Dermis microvascular lymphatic vessel endothelial cell (primary cell): ENCODE results near the gene LRRC56. TPM values are rescaled to one million over a fixed set of nuclear protein-coding genes. Genes with fewer than 3 reads are reported as not detected.
A peak's percentile ranks its signal among the peaks of the same experiment; 100 is the strongest.
"Not testable (repeated sequence)": the region's sequence is repeated elsewhere in the genome, so short reads cannot be mapped to it uniquely, and the experiment has no call there.

Experiments used
- DNase-seq, 2 donors: peaks; one replicate each; pipeline versions ENCODE4 v3.0.0 to v3.0.0-alpha.2; 2010; ENCODE audit warnings: low read depth in 2 of 2
- total RNA-seq: library from RNA; depleted of rRNA; stranded (reverse); fragments of >200 nt; gene quantifications from 2 replicates; pipeline ENCODE4 v1.2.1, GENCODE V29; 2014

The LRRC56 gene
- total RNA-seq, 1 donor from 2014 or later: 0.26 TPM

DNA sequence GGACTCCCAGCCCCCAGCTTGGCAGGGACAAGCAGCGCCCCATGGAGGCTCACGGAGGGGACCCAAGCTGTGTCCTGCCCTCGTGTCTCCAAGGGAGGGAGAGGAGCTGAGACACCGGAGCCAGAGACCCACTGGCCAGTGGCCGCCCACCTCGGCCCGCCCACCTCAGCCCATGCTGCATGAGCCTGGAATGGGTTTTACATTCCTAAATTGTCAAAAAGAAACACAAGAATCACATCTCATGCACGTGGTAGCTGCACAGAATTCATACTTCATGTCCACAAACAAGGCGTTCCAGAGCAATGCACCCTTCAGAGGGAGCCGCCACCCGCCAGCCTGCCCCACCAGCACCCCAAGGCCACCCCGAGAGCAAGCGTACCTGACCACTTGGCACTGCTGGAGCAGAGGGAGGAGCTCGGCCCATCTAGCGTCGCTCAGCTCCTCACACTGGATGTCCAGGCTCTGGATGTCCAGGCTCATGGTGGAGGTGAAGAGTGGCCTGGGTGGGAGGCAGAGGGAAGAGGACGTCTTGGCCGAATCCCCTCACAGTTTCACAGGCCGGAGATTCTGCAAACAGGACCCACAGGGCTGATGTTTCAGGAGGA is 35.5 kb upstream of the LRRC56 start:
- no peak for DNase-seq

DNA sequence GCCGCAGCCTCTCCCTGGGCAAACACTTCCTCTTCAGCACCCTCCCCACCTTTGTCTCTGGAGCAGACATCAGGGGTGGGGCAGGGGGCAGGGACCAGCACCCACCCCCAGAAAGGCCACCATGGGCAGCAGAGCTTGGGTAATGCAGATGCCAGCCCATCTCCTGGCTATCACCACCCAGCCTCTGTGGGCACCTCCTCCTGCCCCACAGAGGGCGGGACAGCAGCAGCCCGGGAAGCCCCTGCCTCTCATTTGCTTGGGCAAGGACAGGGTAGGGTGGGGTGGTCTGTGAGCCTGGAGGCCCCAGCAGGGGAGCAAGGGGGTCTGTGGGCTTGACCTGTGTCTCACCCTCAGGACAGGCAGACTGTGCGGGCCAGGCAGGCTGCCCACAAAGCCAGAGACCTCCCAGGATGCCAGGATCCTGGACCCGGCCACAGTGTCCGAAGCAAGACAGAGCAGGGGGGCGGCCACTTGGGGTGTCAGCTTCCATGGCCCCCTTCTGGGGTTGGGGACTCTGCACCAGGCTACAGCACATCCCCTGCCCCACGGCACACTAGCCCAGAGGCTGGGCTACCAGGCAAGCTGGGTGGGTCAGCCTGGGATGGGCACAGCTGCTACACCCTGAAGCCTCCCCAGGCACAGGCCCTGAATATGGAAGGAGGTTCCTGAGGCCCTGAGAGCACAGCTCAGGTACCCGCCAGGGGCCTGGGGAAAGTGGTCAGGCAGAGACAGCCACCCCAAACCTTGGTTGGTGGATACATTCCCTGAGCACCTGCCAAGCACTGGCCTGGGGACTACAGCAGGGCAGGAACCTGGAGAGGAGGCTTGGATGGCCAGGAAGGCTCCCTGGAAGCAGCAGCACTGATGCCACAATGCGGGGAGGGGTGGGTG is 34.8 kb upstream of the LRRC56 start:
- no peak for DNase-seq

DNA sequence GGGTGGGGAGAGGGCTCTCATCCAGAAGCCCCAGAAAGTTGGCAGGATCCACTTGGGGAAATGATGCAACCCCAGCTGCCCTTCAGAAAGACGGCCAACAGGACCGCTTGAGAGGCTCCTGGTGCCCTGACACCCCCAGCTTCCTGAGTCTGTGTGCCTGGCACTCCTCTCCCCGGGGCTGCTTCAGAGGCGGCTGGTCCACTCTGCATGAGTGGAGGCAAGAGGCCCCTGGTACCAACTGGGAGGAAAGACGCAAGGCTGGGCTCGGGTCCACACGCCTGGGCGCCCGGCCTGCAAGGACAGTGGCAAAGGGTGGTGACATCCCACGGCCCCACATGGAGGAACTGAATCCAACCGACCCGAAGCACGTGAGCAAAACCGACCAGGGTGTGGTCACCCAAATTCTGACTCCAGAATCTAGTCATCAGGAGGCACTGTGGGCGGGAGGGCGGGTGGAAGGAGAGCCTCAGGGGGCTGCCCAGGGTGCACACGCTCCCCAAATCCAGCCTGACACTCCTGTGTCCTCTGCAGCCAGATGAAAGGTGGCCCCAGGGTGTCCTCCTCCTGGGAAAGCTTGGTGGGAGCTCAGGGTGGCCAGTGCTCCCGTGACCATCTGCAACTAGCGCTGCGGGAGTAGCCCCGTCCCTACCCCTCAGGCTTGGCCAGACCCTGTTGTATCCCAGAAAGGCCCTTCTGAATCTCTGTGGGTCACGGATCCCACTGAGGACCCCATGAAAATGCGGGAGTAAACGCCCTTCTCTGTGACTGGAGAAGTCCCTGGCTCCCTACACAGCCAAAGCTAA is 33.9 kb upstream of the LRRC56 start:
- DNase-seq: peak in 1 of 2 donors; percentile 39

DNA sequence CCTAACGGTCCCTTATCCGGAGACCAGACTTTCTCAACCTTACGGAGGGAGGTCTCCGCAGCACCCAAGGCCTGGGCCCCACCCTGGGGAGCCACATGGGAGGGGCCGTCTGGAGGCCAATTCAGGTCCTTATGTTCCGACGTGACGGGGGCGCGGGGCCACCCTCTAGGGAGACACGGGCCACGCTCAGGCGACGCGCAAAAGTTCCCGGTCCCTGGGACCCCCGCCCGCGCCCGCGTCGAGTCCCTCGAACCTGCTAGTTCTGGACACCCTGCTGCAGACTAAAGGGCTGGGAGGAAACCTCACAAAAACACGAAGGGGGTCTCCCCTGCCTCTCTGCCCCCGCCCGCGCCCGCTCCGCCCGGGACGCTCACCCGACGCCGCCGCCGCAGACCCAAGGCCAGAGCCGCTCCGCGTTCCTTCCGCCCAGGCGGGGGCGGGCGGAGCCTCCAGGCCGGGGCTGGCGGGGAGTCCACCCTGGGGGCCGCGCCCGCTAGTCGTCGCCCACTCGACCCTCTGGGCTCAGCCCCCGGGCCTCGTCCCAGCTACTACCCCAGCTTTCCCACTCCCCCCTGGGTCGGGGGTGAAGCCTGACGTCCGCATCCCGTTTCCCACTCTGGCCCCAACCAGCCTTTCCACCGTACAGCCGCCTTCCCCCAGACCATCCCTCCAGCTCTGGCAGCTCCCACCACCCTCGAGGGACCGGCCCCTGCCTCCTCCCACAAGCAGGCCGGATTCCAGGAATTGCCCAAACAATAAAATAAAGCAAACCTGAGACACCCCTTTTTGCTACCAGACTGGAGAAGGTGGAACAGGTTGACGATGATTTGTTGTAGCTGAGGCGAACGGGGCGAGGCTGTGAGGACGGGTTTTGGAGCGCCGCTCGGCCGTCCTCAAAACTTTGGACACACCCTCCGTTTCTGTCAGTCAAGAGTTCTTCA is 33.0 kb upstream of the LRRC56 start:
- DNase-seq: peak in 1 of 2 donors; percentile 47

DNA sequence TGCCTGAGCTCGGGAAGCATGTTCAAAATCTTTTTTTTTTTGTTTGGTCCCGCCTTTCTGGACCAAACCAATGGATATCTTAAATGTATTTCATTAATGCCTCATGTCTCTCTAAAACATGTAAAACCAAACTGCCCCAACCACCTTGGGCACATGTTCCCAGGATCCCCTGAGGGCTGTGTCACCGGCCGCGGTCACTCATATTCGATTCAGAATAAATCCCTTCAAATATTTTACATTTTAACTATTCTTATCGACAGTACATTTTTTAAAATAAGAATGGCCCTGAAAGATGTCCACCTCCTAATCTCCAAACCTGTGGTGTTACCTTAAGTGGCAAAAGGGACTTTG is 32.4 kb upstream of the LRRC56 start:
- no peak for DNase-seq

DNA sequence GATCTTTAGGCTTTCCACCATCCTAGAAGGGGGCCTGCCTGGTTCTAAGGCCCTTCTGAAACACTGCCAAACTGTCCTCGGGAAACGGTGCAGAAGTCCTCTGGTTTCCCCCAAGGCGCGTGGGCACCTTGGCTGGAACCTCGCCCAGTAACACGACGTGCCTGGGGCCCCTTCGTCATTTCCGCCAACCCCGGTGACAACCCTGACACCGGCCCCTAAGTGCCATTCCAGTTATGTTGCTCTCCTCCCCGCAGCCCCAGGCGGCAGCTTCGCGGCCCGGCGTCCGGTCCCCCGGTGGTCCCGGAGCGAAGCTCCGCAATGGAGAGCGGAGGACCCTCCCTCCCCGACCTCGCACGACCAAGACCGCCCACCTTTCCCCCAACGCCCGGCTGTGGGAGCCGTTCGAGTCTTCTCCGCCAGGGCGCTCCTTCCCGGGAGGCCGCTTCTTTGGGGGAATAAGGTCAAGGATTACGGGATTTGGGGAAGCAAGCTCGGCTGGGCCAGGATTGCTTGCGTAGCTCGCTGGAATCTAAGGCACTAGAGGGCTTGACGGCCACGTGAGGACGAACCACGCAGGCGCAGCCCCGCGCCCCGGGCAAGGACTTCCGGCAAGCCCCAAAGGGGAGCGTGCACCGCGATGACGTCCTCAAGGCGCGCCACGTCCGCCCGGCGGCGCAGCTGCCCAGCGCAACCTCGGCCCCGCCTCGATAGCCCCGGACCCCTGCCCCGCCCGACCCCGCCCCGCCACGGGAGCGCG is 30.9 kb upstream of the LRRC56 start:
- peak; percentile 95 to 98 for DNase-seq

DNA sequence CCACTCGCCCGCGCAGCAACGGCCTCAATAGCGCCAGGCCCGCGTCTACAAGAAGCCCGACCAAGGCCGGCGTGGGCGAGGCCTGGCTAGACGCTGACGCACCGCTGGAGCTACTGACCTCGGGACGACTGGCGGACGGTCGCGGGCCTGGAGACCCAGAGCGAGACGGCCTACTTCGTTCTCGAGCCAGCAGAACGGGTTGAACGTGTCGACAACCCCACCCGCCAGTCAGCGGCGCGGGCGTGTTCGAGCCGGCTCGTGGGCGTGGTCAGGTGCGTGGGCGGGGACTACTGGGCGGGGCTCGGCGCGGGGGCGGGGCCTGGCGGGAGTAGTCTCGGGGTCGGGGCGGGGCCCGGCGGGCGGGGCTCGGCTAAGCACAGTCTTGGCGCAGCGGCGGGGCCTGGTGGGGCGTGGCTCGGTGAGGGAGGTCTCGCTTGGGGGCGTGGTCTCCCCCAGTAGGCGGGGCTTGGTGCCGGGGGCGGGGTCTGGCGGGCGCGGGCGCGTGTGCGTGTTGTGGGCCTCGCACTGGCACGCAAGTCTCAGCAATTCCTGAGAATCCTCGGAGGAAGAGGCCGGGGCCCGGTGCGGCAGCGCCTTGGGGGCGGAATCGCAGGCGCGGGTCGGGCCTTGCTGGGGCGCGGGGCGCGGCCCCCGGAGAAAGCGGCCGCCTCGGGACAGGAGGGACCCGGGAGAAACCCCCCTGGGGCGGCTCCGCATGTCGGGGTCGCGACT is 30.2 kb upstream of the LRRC56 start, which contains the start of gene RNH1:
Gene RNH1 (minus strand): TSS at position 248 of the 732 bp plus-strand sequence. CDS start 5,080 bp downstream, outside the sequence.
- peak; percentile 81 to 96 for DNase-seq

DNA sequence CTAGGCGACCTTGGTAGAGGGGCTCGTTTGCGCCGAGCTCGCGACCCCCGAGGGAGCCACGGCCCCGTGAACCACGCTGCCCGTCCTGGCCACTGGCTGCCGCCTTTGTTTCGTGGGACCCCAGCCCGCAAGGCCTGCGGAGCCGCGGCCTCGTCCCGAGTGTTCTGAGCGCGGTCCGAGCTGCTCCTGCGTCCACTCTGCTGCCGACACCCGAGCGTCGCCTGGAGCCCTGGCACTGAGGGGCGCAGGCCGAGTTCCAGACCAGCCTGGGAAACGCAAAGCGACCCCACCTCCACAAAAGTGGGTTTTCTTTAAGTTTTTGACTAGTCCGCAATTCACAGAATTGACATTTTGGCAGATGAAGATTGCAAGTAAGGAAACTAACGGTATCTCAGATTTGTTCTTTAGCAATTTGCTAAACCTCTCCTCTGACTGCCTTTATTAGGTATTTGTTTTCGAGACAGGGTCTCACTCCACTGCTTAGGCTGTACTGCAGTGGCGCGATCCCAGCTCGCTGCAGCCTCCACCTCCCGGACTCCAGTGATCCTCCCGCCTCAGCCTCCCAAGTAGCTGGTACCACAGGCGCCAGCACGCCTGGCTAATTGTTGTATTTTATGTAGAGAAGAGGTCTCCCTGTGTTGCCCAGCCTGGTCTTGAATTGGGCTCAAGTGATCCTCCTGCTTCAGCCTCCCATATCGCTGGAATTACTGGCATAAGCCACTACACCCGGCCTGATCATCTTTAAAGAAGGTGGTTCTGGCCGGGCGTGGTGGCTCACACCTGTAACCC is 29.4 kb upstream of the LRRC56 start:
- no peak for DNase-seq

DNA sequence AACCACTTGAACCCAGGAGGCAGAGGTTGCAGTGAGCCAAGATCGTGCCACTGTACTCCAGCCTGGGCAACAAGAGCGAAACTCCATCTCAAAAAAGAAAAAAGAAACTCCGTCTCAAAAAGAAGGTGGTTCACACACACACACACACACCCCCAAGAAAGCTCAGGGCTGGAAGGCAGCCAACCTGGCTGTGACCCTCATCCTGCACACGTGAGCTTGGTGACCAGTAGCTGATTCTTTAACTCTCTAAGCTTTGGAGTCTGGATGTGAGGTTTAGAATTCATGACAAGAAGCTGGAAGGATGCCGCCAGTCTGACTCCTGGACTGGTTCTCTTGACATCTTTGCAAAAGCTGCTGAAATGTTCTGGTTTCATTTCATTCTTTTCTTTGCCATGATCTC is 28.4 kb upstream of the LRRC56 start:
- DNase-seq: no peak

DNA sequence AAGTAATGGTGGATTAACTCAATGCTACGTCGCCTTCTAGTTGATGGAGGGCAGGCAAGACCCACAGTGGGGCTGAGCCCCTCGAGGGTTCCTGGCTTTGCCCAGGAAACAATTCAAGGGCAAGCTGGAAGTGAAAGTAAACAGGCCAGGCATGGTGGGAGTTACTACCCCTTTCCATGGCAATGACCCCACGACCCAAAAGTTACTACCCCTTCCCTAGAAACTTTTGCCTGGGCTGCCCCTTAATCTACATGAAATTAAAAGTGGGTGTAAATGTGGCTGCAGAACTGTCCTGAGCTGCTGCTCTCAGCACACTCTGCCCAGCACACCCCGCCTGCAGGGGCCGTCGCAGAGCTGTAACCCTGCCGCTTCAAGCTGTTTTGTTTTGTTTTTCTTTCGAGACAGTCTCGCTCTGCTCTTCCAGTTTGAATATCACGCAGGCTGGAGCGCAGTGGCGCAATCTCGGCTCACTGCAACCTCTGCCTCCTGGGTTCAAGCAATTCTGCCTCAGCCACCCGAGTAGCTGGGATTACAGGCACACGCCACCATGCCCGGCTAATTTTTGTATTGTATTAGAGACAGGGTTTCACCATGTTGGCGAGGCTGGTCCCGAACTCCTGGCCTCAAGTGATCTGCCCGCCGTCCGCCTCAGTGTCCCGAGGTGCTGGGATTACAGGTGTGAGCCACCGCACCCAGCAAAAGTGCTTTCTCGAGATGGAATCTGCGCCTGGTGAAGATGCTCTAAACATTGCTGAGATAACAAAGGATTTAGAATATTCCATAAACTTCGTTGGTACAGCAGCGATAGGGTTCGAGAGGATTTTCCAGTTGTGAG is 24.3 kb upstream of the LRRC56 start:
- DNase-seq: no peak

DNA sequence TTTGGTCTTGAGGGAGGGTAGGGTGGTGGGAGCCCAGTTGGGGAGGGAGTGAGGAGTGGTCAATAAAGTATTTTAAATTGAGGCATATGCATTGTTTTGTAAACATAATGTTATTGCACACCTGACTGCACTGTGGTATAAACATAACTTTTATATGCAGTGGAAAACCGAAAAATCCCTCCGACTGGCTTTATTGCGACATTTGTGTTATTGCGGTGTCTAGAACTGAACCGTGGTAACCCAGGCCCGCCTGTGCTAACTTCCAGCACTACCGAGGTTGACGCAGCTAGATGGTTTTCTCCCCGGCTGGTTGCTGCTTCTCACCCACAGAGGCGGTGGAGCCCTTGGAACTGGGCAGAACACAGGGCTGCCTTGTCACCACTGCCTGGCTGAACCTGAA is 22.7 kb upstream of the LRRC56 start:
- no peak for DNase-seq

DNA sequence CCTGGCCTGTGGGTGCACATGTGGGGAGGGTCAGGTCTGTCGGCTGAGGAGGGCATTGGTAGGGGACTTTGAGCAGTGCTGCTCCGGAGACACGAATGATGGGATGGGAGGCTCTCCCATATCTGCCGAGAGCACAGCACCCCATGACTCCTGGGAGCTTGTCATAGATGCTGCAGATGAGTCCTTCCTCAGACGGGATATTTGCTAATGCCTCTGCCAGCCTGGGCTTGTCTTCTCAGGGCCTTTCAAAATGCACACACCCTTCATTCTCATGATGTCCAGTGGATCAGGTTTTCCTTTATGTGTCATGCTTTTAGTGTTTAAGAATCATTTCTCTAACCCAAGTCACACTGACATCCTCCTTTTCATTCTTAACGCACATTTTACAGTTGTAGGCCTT is 22.2 kb upstream of the LRRC56 start:
- no peak for DNase-seq

DNA sequence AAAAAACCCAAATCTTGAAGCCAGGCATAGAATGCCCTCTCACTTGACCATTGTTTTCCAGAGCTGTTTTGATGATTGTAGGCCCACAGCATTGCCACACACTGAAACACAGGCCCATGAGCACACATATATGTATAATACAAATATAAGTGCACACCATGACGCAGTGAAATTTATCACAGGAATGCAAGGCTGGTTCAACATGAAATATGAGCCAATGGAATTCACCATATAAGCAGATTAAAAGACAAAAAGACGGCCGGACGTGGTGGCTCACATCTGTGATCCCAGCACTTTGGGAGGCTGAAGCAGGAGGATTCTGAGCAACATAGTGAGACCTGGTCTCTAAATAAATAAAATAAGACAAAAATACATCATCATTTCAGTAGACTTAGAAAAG is 20.9 kb upstream of the LRRC56 start:
- no peak for DNase-seq

DNA sequence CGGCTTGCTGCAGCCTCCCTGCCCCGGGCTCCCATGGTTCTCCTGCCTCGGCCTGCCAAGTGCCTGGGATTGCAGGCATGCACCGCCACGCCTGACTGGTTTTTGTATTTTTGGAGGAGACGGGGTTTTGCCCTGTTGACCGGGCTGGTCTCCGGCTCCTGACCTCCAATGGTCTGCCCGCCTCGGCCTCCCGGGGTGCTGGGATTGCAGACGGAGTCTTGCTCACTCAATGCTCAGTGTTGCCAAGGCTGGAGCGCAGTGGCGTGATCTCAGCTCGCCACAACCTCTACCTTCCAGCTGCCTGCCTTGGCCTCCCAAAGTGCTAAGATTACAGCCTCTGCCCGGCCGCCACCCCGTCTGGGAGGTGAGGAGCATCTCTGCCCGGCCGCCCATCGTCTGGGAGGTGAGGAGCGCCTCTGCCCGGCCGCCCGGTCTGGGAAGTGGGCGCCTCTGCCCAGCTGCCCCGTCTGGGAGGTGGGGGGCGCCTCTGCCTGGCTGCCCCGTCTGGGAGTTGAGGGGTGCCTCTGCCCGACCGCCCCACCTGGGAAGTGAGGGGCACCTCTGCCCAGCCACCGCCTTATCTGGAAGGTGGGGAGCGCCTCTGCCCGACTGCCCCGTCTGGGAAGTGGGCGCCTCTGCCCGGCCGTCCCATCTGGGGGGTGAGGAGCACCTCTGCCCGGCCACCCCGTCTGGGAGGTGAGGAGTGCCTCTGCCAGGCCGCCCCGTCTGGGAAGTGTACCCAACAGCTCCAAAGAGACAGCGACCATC is 20.2 kb upstream of the LRRC56 start:
- not testable (repeated sequence) for DNase-seq

DNA sequence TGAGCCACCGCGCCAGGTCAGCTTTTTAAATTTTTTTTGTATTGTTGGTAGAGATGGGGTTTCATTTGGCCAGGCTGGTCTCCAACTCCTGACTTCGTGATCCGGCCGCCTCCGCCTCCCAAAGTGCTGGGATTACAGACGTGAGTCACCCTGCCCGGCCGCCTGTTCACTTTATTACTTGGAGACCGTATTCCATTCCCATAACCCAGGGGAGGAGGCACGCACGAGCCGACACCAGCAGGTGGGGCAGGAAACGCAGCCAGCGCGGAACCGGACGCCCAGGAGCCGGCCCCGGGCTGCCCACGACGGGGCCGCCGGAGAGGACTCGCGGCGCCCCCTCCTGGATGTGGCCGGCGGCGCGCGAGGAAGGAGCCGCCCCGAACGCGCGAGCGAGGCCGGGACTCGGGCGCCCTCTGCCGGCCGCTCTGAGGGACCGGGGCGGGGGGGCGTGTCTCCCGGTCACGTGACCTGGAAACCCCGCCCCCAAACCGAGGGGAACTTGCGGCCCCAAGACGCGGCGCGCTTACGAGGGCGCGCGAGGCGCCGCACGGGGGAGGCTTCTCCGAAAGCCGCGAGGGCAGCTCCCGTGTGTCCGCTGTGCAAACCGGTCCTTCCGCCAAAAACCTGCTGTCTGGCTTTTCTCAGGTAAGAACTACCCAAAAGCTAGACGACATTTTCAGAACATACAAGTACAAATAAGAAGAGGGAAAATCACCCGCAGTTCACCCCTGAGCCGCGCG is 18.7 kb upstream of the LRRC56 start:
- DNase-seq: peak; percentile 90 to 97

DNA sequence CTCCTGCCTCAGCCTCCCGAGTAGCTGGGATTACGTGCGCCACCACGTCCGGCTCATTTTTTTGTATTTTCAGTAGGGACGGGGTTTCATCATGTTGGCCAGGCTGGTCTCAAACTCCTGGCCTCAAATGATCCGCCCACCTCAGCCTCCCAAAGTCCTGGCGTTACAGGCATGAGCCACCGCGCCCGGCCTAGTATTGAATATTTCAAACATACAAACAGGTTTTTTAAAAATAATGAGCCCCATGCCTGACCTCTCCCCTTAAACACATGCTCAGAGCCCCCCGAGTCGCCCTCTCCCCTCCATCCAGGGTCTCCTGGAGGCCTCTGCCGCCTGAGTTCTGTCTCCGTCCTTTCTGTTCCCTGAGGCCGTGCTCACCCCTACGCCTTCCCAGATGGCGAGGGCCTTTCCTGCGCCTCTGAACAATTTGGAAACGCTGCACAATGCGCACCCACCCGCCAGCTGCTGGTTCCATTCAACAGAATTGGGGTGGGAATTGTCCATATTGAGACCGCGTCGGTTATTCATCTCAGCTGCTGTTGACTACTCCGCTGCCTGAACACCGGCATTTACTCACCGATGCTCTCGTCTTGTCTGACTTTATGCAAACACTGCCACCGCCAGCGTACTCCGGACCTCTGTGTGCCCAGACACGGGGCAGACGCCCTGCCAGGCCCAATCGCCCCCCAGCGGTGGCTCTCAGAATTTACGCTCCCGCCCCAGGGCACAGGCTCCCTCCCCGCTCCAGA is 16.7 kb upstream of the LRRC56 start:
- DNase-seq: no peak
